Keratinocyte (primary cell): ENCODE measurements around the gene FAM169A. TPM values are rescaled to one million over a fixed set of nuclear protein-coding genes. Genes with fewer than 3 reads are reported as not detected.

Source experiments
- DNase-seq: peaks from one replicate; pipeline ENCODE4 v3.0.0-alpha.2; 2011; ENCODE audit warnings: low read depth, missing footprints, low spot score
- FAIRE-seq: peaks from 2 replicates; lab custom pipeline; 2011; peaks lifted over from hg19 to GRCh38; lab: Jason Lieb, UNC
- H2AFZ ChIP-seq: 2 replicates; pipeline ENCODE4 v1.6.0; 2012; ENCODE audit warnings: low read length, control low read depth, inconsistent platforms; ENCODE audit not compliant: control insufficient read depth
- H3K27ac ChIP-seq: 2 replicates; pipeline ENCODE4 v1.5.1; 2011; ENCODE audit warnings: low read length; ENCODE audit not compliant: control insufficient read depth, insufficient read depth
- H3K27me3 ChIP-seq: 3 replicates; pipeline ENCODE4 v1.6.0; 2011; ENCODE audit warnings: low read length; ENCODE audit not compliant: control insufficient read depth, insufficient read depth; ENCODE audit errors: extremely low read depth
- H3K36me3 ChIP-seq, 2 experiments: 2 replicates in 1 of 2; 3 replicates in 1 of 2; pipeline ENCODE4 v1.5.1; 2011; ENCODE audit warnings: low read length in 2 of 2, mild to moderate bottlenecking in 1 of 2; ENCODE audit not compliant: control insufficient read depth in 2 of 2, insufficient read depth in 2 of 2; ENCODE audit errors: extremely low read depth in 1 of 2
- H3K4me1 ChIP-seq: 3 replicates; pipeline ENCODE4 v1.5.1; 2011; ENCODE audit warnings: low read length; ENCODE audit not compliant: control insufficient read depth, insufficient read depth; ENCODE audit errors: extremely low read depth
- H3K4me2 ChIP-seq: 3 replicates; pipeline ENCODE4 v1.6.0; 2011; ENCODE audit warnings: low read depth, low read length; ENCODE audit not compliant: control insufficient read depth, insufficient read depth; ENCODE audit errors: extremely low read depth
- H3K4me3 ChIP-seq, 3 experiments: fragments of 200-600 bp in 1 of 3; sonication (generic) in 1 of 3; 2 replicates in 2 of 3; 3 replicates in 1 of 3; pipeline ENCODE4 v1.5.1; 2011 to 2016; ENCODE audit warnings: low read length in 3 of 3, mild to moderate bottlenecking in 3 of 3, control low read depth in 2 of 3, inconsistent platforms in 1 of 3, low read depth in 1 of 3, mixed read lengths in 1 of 3, mixed run types in 1 of 3, moderate library complexity in 1 of 3; ENCODE audit not compliant: control insufficient read depth in 2 of 3, insufficient read depth in 2 of 3; ENCODE audit errors: extremely low read depth in 1 of 3
- H3K79me2 ChIP-seq: 2 replicates; pipeline ENCODE4 v1.6.0; 2012; ENCODE audit warnings: low read length; ENCODE audit not compliant: control insufficient read depth, insufficient read depth
- H3K9ac ChIP-seq: 3 replicates; pipeline ENCODE4 v1.6.0; 2011; ENCODE audit warnings: low read length; ENCODE audit not compliant: control insufficient read depth, insufficient read depth; ENCODE audit errors: extremely low read depth
- H3K9me1 ChIP-seq: 3 replicates; pipeline ENCODE4 v1.6.0; 2011; ENCODE audit warnings: low read length; ENCODE audit not compliant: control insufficient read depth, insufficient read depth; ENCODE audit errors: extremely low read depth
- H3K9me3 ChIP-seq: 2 replicates; pipeline ENCODE4 v1.5.1; 2012; ENCODE audit warnings: low read depth, low read length; ENCODE audit not compliant: control insufficient read depth
- H4K20me1 ChIP-seq: 3 replicates; pipeline ENCODE4 v1.6.0; 2011; ENCODE audit warnings: low read length; ENCODE audit not compliant: control insufficient read depth, insufficient read depth; ENCODE audit errors: extremely low read depth
- CTCF ChIP-seq, 3 experiments: IDR thresholded peaks in 1 of 3; conservative IDR thresholded peaks in 1 of 3; optimal IDR thresholded peaks in 1 of 3; 2 replicates in 2 of 3; 3 replicates in 1 of 3; pipeline versions ENCODE3 to v1.5.1; 2011; ENCODE audit warnings: low read length in 3 of 3, mild to moderate bottlenecking in 3 of 3, moderate library complexity in 2 of 3, control low read depth in 1 of 3, inconsistent platforms in 1 of 3; ENCODE audit not compliant: insufficient read depth in 2 of 3; ENCODE audit errors: extremely low read depth in 1 of 3
- EZH2 ChIP-seq: IDR thresholded peaks from one replicate; pipeline ENCODE4 v1.6.1; 2012; ENCODE audit warnings: inconsistent platforms, mild to moderate bottlenecking, low read length, moderate library complexity
- dilution Hi-C: fragments of 300-500 bp; cut with MboI; formaldehyde crosslinking; loops from one replicate; pipeline ENCODE4 v1.7.0; 2020; ENCODE audit warnings: low sequenced_read_pairs; ENCODE audit not compliant: extremely low pct_ligation_motif_present
- polyA plus RNA-seq, 5 experiments: library from polyadenylated mRNA; depleted of rRNA in 3 of 5; stranded (reverse) in 3 of 5; stranded (forward) in 1 of 5; unstranded in 1 of 5; fragments of >200 nt; gene quantifications; 1 replicate in 1 of 5; 2 replicates in 3 of 5; 3 replicates in 1 of 5; pipeline versions ENCODE4 v1.2.1 to v1.2.3, GENCODE V29; 2011 to 2012; ENCODE audit warnings: missing spikeins in 2 of 5, low read depth in 1 of 5, low replicate concordance in 1 of 5

The FAM169A gene
- polyA plus RNA-seq, 1 donor (not counting 4 experiments of a cell fraction or from before 2014, with no cell fraction given), result 13.1 TPM

- Histone ChIP-seq H3K4me2 (no peak overlapping the region), H3K9ac (no peak overlapping the region), H3K27ac (no peak overlapping the region), H3K79me2 (no peaks in the 10 kb centered on the region), H3K9me1 (no peaks in the 10 kb centered on the region), H3K4me3 (no peak overlapping the region), H3K36me3 (peaks cover 0 to 8% of the 10 kb centered on the region in 2 experiments), H4K20me1 (no peaks in the 10 kb centered on the region), H3K4me1 (no peaks in the 10 kb centered on the region), H3K27me3 (no peaks in the 10 kb centered on the region), H2AFZ (no peak overlapping the region), H3K9me3 (no peaks in the 10 kb centered on the region)
- TF ChIP-seq EZH2 (no peak), CTCF (optimal IDR thresholded peaks at IDR 0.05 in 1 of 3, IDR thresholded peaks at IDR 0.05 in 1 of 3, conservative IDR thresholded peaks at IDR 0.05 in 1 of 3; ENCODE audit: extremely low read depth in 1 of 3, insufficient read depth in 2 of 3, low read length in 3 of 3) (no peak)
- dilution Hi-C loops, result no loop called here
- DNase-seq (no peak), FAIRE-seq (no peak)
Measured at GRCh38 chr5:74837115-74837514, 29.1 kb downstream of the FAM169A start.

- Histone ChIP-seq H3K4me2 (no peak overlapping the region), H3K9me1 (no peaks in the 10 kb centered on the region), H3K36me3 (peaks cover 0 to 11% of the 10 kb centered on the region in 2 experiments), H3K27me3 (no peaks in the 10 kb centered on the region), H3K27ac (no peak overlapping the region), H3K4me3 (no peak overlapping the region), H3K9ac (no peak overlapping the region), H4K20me1 (no peaks in the 10 kb centered on the region), H3K79me2 (no peaks in the 10 kb centered on the region), H3K4me1 (no peaks in the 10 kb centered on the region), H3K9me3 (no peaks in the 10 kb centered on the region), H2AFZ (no peak overlapping the region)
- TF ChIP-seq CTCF (optimal IDR thresholded peaks at IDR 0.05 in 1 of 3, IDR thresholded peaks at IDR 0.05 in 1 of 3, conservative IDR thresholded peaks at IDR 0.05 in 1 of 3; ENCODE audit: extremely low read depth in 1 of 3, insufficient read depth in 2 of 3, low read length in 3 of 3), result no peak
- no peak for TF ChIP-seq EZH2
- dilution Hi-C loops, result no loop called here
- no peak for FAIRE-seq
- DNase-seq, result no peak
Measured at GRCh38 chr5:74833537-74834266, 32.5 kb downstream of the FAM169A start.
